ENCODE results near the gene RASGEF1C.

DNA sequence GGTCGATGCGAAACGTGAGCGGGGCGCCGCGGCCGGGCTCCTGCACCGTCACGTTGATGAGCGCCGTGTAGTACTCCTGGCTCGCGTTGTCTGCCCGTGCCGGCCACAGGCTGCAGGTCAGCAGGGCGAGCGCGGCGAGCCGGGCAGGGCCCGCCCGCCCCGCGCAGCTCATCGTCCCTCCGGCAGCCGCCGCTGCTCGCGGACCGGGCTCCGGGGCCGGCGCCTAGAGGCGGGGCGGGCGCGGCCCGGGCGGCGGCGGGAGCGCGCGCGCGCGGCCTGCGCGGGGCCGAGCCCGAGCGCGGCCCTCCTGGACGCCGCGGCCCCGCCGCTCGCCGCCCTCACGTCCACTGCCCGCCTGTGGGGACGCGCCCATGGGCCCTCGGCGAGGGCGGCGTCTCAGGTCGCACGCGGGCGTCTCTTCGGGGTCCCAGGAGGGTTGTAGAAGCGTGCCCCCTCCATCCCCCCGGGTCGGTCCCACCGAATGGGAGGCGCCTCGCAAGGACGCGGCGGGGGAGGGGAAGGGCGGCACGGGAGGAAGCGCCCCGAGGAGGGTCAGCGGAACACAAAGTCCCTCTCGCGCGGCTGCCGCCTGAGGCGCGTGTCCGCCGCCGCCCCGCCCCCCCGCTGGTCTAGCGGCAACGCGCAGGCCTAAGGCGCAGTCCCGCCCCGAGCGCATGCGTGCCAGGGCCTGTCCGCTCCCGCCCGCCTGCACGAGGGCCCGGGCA, 137.3 kb downstream of the RASGEF1C start, which contains the start of gene RNF130:
- TF ChIP-seq, protein P1, sequence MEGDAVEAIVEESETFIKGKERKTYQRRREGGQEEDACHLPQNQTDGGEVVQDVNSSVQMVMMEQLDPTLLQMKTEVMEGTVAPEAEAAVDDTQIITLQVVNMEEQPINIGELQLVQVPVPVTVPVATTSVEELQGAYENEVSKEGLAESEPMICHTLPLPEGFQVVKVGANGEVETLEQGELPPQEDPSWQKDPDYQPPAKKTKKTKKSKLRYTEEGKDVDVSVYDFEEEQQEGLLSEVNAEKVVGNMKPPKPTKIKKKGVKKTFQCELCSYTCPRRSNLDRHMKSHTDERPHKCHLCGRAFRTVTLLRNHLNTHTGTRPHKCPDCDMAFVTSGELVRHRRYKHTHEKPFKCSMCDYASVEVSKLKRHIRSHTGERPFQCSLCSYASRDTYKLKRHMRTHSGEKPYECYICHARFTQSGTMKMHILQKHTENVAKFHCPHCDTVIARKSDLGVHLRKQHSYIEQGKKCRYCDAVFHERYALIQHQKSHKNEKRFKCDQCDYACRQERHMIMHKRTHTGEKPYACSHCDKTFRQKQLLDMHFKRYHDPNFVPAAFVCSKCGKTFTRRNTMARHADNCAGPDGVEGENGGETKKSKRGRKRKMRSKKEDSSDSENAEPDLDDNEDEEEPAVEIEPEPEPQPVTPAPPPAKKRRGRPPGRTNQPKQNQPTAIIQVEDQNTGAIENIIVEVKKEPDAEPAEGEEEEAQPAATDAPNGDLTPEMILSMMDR (IDR thresholded peaks at IDR 0.05): no peak
- TF ChIP-seq POLR2A (IDR thresholded peaks at IDR 0.05): no peak

Measured in lower leg skin (tissue), 3 donors.